ENCODE measurements around the gene ARVCF. TPM values are rescaled to one million over a fixed set of nuclear protein-coding genes. Genes with fewer than 3 reads are reported as not detected.
A peak's percentile ranks its signal among the peaks of the same experiment; 100 is the strongest.

Gene ARVCF
- total and polyA plus RNA-seq, 9 of the 15 experiments (the other 6 are each of a cell fraction or from before 2014, with no cell fraction given) = 0.03 to 97.4 (median 15.6) TPM

DNA sequence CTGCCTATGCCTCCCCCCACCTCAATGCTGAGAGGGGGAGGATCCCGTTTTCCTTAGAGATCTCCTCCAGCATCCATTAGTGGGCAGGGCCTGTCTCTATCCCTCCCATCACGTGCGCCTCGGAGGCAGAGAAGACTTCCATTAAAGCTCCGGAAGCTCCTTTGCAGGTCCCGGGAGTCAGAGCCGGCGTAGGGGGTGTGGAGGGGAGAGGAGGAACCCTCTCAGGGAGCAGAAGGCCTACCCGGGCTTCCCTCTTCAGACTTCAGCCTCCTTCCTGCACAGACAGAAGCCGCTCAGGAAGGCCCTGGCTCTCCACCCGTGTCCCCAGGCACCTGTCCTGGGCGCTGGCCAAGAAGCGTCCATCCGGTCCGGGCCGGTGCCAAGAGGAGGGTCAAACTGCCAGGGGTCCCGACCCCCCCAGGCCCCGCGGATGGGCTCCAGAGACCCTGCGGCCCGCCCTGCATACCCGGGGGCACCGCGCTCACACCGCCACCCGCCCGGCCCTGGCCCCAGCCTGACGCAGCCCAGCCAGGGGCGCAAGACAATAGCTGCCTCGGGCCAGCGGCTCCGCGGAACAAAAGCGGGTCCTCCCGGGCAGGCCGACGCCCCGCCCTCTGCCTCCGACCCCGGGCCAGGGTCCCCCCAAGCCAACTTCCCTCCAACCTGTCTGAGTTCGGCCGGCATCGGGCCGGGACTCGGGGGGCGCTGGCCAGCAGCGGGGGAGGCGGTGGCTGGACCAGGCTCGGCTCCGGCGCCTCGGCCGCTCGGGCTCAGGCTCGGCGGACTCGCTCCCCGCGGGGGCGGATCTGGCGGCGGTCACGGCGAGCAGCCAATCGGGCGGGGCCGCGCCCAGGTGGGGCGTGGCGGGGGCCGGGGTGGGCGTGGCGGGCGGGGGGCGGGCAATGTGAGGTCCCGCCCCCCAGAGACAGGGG is 29.9 kb downstream of the ARVCF start (continued):
- TF ChIP-seq, protein P1, sequence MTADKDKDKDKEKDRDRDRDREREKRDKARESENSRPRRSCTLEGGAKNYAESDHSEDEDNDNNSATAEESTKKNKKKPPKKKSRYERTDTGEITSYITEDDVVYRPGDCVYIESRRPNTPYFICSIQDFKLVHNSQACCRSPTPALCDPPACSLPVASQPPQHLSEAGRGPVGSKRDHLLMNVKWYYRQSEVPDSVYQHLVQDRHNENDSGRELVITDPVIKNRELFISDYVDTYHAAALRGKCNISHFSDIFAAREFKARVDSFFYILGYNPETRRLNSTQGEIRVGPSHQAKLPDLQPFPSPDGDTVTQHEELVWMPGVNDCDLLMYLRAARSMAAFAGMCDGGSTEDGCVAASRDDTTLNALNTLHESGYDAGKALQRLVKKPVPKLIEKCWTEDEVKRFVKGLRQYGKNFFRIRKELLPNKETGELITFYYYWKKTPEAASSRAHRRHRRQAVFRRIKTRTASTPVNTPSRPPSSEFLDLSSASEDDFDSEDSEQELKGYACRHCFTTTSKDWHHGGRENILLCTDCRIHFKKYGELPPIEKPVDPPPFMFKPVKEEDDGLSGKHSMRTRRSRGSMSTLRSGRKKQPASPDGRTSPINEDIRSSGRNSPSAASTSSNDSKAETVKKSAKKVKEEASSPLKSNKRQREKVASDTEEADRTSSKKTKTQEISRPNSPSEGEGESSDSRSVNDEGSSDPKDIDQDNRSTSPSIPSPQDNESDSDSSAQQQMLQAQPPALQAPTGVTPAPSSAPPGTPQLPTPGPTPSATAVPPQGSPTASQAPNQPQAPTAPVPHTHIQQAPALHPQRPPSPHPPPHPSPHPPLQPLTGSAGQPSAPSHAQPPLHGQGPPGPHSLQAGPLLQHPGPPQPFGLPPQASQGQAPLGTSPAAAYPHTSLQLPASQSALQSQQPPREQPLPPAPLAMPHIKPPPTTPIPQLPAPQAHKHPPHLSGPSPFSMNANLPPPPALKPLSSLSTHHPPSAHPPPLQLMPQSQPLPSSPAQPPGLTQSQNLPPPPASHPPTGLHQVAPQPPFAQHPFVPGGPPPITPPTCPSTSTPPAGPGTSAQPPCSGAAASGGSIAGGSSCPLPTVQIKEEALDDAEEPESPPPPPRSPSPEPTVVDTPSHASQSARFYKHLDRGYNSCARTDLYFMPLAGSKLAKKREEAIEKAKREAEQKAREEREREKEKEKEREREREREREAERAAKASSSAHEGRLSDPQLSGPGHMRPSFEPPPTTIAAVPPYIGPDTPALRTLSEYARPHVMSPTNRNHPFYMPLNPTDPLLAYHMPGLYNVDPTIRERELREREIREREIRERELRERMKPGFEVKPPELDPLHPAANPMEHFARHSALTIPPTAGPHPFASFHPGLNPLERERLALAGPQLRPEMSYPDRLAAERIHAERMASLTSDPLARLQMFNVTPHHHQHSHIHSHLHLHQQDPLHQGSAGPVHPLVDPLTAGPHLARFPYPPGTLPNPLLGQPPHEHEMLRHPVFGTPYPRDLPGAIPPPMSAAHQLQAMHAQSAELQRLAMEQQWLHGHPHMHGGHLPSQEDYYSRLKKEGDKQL (CRISPR knock-in tag; IDR thresholded peaks at IDR 0.05; ENCODE audit: borderline replicate concordance) = no peak
- TF ChIP-seq, protein P2, sequence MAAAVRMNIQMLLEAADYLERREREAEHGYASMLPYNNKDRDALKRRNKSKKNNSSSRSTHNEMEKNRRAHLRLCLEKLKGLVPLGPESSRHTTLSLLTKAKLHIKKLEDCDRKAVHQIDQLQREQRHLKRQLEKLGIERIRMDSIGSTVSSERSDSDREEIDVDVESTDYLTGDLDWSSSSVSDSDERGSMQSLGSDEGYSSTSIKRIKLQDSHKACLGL (CRISPR knock-in tag; IDR thresholded peaks at IDR 0.05; ENCODE audit: borderline replicate concordance, poor library complexity, severe bottlenecking) = no peak
- TF ChIP-seq NFATC3 (IDR thresholded peaks at IDR 0.05) (peak; percentile 99), EZH2 (IDR thresholded peaks at IDR 0.05; ENCODE audit: borderline replicate concordance, low read depth, low read length) (no peak), KDM5B (IDR thresholded peaks at IDR 0.05; ENCODE audit: insufficient replicate concordance, low read depth, low read length) (peak; percentile 74), ZZZ3 (IDR thresholded peaks at IDR 0.05) (no peak), DACH1 (IDR thresholded peaks at IDR 0.05; ENCODE audit: partially characterized antibody) (no peak), NFXL1 (CRISPR knock-in tag; IDR thresholded peaks at IDR 0.05) (no peak), EWSR1 (IDR thresholded peaks at IDR 0.05; ENCODE audit: borderline replicate concordance, low read depth, partially characterized antibody) (no peak), RAD21 (CRISPR knock-in tag; conservative IDR thresholded peaks at IDR 0.05 in 1 of 2, IDR thresholded peaks at IDR 0.05 in 1 of 2) (no peak; a peak in 1 of 4 replicates), EGR1 (conservative IDR thresholded peaks at IDR 0.05) (peak; percentile 87), ERF (CRISPR knock-in tag; IDR thresholded peaks at IDR 0.05) (peak; percentile 94), ETV5 (CRISPR knock-in tag; IDR thresholded peaks at IDR 0.05; ENCODE audit: low read depth) (no peak), SRSF7 (optimal IDR thresholded peaks at IDR 0.05; ENCODE audit: low read depth, low read length) (no peak), MAFK (IDR thresholded peaks at IDR 0.05; ENCODE audit: low read length) (peak; percentile 3; the same call in 1 of the 2 replicates)
- TF ChIP-seq, protein P3, sequence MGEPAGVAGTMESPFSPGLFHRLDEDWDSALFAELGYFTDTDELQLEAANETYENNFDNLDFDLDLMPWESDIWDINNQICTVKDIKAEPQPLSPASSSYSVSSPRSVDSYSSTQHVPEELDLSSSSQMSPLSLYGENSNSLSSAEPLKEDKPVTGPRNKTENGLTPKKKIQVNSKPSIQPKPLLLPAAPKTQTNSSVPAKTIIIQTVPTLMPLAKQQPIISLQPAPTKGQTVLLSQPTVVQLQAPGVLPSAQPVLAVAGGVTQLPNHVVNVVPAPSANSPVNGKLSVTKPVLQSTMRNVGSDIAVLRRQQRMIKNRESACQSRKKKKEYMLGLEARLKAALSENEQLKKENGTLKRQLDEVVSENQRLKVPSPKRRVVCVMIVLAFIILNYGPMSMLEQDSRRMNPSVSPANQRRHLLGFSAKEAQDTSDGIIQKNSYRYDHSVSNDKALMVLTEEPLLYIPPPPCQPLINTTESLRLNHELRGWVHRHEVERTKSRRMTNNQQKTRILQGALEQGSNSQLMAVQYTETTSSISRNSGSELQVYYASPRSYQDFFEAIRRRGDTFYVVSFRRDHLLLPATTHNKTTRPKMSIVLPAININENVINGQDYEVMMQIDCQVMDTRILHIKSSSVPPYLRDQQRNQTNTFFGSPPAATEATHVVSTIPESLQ (CRISPR knock-in tag; IDR thresholded peaks at IDR 0.05) = no peak

All from K562 (cell line).